ENCODE measurements around the gene SV2B.

Gene SV2B

DNA sequence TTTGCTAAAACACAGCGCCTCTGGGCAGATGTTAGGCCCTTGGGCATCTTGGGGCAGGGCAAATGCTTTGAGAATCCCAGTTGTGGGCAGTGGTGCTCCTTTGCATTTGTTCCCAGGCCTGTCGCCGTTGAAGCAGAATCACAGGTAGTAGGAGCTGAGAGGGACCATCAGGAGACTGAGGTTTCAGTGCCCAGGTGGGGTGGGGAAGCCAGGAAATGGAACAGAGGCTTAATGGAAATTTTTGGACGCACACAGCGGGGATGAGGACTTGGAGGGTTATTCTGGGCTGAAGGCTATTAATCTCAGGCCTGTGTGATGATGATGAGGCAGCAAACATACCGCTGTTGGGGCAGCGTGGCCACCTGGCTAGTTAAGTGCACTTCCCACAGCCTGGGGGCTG, 99.5 kb downstream of the SV2B start:
- no peak for DNase-seq (ENCODE audit: low read depth, low spot score)
- H3K9me3 ChIP-seq (ENCODE audit: low read depth, low read length), result no peaks in the 10 kb centered on the region
- TF ChIP-seq POLR2AphosphoS5 (IDR thresholded peaks at IDR 0.05; ENCODE audit: borderline replicate concordance, low read depth, low read length), result no peak
- no peak overlapping the region for H3K9ac ChIP-seq (ENCODE audit: insufficient read length)
- no peak overlapping the region for H3K27ac ChIP-seq
- no peak overlapping the region for H3K4me3 ChIP-seq
- no peaks in the 10 kb centered on the region for H3K36me3 ChIP-seq (ENCODE audit: insufficient read depth, low read length)

DNA sequence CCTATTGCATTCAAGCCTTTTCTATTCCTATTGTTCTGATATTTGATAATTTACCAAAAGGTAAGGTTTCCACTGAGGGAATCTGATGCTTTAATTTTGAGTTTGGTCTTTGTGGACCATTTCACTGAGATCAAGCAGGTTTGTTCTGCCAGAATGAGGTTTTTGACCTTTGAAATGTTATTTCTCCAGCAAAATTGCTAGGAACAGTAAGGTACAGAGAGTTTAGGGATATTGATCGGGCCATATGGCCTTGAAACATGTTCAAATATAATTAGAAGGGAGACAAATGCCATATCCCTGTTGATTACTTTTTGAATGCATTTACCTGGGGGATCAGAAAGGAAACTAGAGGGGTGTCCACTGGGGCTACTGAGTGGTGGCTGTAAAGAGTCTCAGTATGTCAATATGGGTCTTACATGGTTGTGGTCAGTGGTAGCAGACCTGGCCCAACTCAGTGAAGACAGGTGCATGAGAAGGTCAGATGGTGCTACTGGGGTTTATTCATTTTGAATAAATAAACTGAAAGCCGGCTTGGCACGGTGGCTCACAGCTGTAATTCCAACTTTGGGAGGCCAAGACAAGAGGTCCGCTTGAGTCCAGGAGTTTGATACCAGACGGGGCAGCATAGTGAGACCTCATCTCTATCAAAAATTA, 100.2 kb downstream of the SV2B start:
- no peak for DNase-seq (ENCODE audit: low read depth, low spot score)

GRCh38 chr15:91202510-91203102, 102.5 kb downstream of the SV2B start:
- H3K9ac ChIP-seq (ENCODE audit: insufficient read length), result no peak overlapping the region
- TF ChIP-seq EZH2 (IDR thresholded peaks at IDR 0.05) (no peak), POLR2AphosphoS5 (IDR thresholded peaks at IDR 0.05; ENCODE audit: borderline replicate concordance, low read depth, low read length) (no peak), FOXP2 (optimal IDR thresholded peaks at IDR 0.05; ENCODE audit: control extremely low read depth, extremely low read length, insufficient read depth) (no peak)

More for the DNA sequence above, 100.2 kb downstream of the SV2B start:
- TF ChIP-seq FOXP2 (optimal IDR thresholded peaks at IDR 0.05; ENCODE audit: control extremely low read depth, extremely low read length, insufficient read depth), result no peak
- H3K36me3 ChIP-seq (ENCODE audit: insufficient read depth, low read length), result no peaks in the 10 kb centered on the region
- H3K4me3 ChIP-seq, result no peak overlapping the region
- H3K9me3 ChIP-seq (ENCODE audit: low read depth, low read length), result no peaks in the 10 kb centered on the region
- H3K27ac ChIP-seq, result no peak overlapping the region
- H3K9ac ChIP-seq (ENCODE audit: insufficient read length), result no peak overlapping the region

DNA sequence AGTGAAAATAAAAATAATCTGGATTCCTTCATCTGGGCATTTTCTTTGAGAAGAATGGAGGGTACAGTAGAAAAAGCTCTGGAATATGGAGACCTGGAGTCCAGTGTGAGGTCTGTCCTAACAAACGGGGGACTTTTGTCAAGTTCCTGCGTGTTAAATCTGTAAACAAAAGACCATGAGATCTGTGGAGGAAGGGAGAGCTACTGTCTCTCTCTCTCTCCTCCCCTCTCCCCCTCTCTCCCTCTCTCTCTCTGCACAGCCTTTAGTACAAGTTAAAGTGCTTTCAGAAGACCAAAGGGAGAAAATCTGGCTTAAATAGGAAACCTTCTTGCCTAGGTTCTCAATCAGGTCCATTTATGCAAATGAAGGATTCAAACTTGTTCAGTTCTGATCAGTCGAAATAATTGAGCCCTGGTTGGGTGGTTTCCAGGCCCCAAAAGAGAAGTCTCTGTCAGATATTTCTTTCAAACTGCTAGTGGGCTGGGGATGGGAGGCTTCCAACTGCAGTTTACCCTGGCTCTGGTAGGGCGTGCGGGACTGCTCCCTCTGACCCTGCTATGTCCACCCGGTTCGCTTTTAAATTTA, 103.7 kb downstream of the SV2B start:
- no peak overlapping the region for H3K27ac ChIP-seq
- no peaks in the 10 kb centered on the region for H3K9me3 ChIP-seq (ENCODE audit: low read depth, low read length)
- TF ChIP-seq EZH2 (IDR thresholded peaks at IDR 0.05) (no peak), POLR2AphosphoS5 (IDR thresholded peaks at IDR 0.05; ENCODE audit: borderline replicate concordance, low read depth, low read length) (no peak), FOXP2 (optimal IDR thresholded peaks at IDR 0.05; ENCODE audit: control extremely low read depth, extremely low read length, insufficient read depth) (no peak)
- H3K36me3 ChIP-seq (ENCODE audit: insufficient read depth, low read length), result no peaks in the 10 kb centered on the region
- no peak overlapping the region for H3K9ac ChIP-seq (ENCODE audit: insufficient read length)
- no peak overlapping the region for H3K4me3 ChIP-seq
- DNase-seq (ENCODE audit: low read depth, low spot score), result no peak

More at GRCh38 chr15:91202510-91203102, 102.5 kb downstream of the SV2B start:
- DNase-seq (ENCODE audit: low read depth, low spot score), result no peak
- H3K36me3 ChIP-seq (ENCODE audit: insufficient read depth, low read length), result no peaks in the 10 kb centered on the region
- no peaks in the 10 kb centered on the region for H3K9me3 ChIP-seq (ENCODE audit: low read depth, low read length)
- H3K27ac ChIP-seq, result no peak overlapping the region
- H3K4me3 ChIP-seq, result no peak overlapping the region

DNA sequence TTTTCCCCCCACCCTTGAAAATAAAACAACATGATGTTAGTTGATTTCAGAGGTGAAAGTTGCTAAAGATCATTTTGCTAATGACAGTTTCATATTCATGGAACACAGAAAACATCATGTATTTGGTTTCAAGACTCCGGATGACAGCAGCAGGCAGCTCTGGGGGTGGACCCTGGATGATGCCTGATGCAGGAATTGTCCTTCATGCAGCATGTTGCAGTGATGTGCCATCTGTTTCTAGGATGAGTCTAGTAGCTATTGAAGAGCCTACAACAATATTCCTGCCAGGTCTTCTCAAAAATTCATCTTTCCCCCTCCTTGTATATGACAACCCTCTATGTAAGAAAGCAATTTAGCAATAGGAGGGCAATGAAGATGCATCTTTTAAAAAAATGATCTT, 108.3 kb downstream of the SV2B start:
- no peak overlapping the region for H3K4me3 ChIP-seq
- no peaks in the 10 kb centered on the region for H3K9me3 ChIP-seq (ENCODE audit: low read depth, low read length)
- H3K9ac ChIP-seq (ENCODE audit: insufficient read length), result no peak overlapping the region
- H3K27ac ChIP-seq, result no peak overlapping the region
- no peak for DNase-seq (ENCODE audit: low read depth, low spot score)
- TF ChIP-seq POLR2AphosphoS5 (IDR thresholded peaks at IDR 0.05; ENCODE audit: borderline replicate concordance, low read depth, low read length) (no peak), FOXP2 (optimal IDR thresholded peaks at IDR 0.05; ENCODE audit: control extremely low read depth, extremely low read length, insufficient read depth) (no peak), EZH2 (IDR thresholded peaks at IDR 0.05) (no peak)
- no peaks in the 10 kb centered on the region for H3K36me3 ChIP-seq (ENCODE audit: insufficient read depth, low read length)

DNA sequence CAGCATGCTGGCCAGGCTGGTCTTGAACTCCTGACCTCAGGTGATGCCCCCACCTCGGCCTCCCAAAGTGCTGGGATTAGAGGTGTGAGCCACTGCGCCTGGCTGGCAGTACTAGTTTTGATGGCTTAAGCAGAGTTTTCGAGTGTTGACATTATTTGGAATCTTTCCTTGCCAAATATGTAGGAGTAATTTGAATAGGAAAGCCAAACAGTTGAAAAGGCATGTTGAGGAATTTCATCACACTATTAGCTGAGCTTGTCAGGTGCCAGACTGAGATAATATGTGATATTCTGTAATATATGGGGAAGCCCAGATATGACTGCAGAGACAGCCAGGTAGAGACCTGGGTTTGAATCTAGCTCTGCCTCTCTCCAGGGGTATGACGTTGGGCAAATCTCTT, 109.3 kb downstream of the SV2B start:
- Histone ChIP-seq H3K27ac (no peak overlapping the region), H3K4me3 (no peak overlapping the region), H3K9ac (ENCODE audit: insufficient read length) (no peak overlapping the region), H3K9me3 (ENCODE audit: low read depth, low read length) (no peaks in the 10 kb centered on the region), H3K36me3 (ENCODE audit: insufficient read depth, low read length) (no peaks in the 10 kb centered on the region)
- TF ChIP-seq EZH2 (IDR thresholded peaks at IDR 0.05) (no peak), FOXP2 (optimal IDR thresholded peaks at IDR 0.05; ENCODE audit: control extremely low read depth, extremely low read length, insufficient read depth) (no peak), POLR2AphosphoS5 (IDR thresholded peaks at IDR 0.05; ENCODE audit: borderline replicate concordance, low read depth, low read length) (no peak)
- DNase-seq (ENCODE audit: low read depth, low spot score), result no peak

DNA sequence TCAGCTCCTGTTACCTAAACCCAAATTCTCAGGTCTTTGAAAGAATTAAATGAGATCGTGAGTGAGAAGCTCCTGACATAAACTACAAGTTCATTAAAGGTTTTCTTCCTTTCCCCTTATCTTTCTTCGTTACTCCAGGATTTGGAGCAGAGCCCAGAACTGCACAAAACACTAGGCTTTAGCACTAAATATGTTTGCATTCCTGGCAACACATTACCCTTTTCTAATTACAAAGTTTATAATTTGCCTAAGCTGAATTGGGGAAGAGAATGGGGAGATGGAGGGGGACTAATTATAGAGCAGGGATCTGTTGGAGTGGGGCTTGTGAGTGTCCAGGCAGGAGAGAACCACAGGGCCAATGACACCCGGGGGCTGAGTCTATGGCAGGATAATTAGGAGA, 109.7 kb downstream of the SV2B start:
- no peak for DNase-seq (ENCODE audit: low read depth, low spot score)
- no peak for TF ChIP-seq EZH2 (IDR thresholded peaks at IDR 0.05)
- no peak for TF ChIP-seq FOXP2 (optimal IDR thresholded peaks at IDR 0.05; ENCODE audit: control extremely low read depth, extremely low read length, insufficient read depth)
- no peak for TF ChIP-seq POLR2AphosphoS5 (IDR thresholded peaks at IDR 0.05; ENCODE audit: borderline replicate concordance, low read depth, low read length)
- no peaks in the 10 kb centered on the region for H3K36me3 ChIP-seq (ENCODE audit: insufficient read depth, low read length)
- H3K9me3 ChIP-seq (ENCODE audit: low read depth, low read length), result no peaks in the 10 kb centered on the region
- no peak overlapping the region for H3K9ac ChIP-seq (ENCODE audit: insufficient read length)
- no peak overlapping the region for H3K27ac ChIP-seq
- H3K4me3 ChIP-seq, result no peak overlapping the region

- Histone ChIP-seq H3K9ac (ENCODE audit: insufficient read length) (no peak overlapping the region), H3K4me3 (no peak overlapping the region), H3K9me3 (ENCODE audit: low read depth, low read length) (no peaks in the 10 kb centered on the region), H3K36me3 (ENCODE audit: insufficient read depth, low read length) (no peaks in the 10 kb centered on the region), H3K27ac (no peak overlapping the region)
- no peak for DNase-seq (ENCODE audit: low read depth, low spot score)
- TF ChIP-seq POLR2AphosphoS5 (IDR thresholded peaks at IDR 0.05; ENCODE audit: borderline replicate concordance, low read depth, low read length), result no peak
- TF ChIP-seq EZH2 (IDR thresholded peaks at IDR 0.05), result no peak
- no peak for TF ChIP-seq FOXP2 (optimal IDR thresholded peaks at IDR 0.05; ENCODE audit: control extremely low read depth, extremely low read length, insufficient read depth)
These were observed 114.9 kb downstream of the SV2B start for GRCh38 chr15:91214675-91215590.

Data from SK-N-MC (cell line).